GM12891 (cell line): Measurements from ENCODE around the gene STARD13.

ENCODE experiments used
- POLR2A ChIP-seq: IDR thresholded peaks from 2 replicates; pipeline ENCODE4 v1.6.1; 2011; ENCODE audit warnings: low read depth, low read length, control low read depth
- POLR2AphosphoS5 ChIP-seq: IDR thresholded peaks from 2 replicates; pipeline ENCODE4 v1.6.1; 2011; ENCODE audit warnings: low read depth, low read length, control low read depth
- TAF1 ChIP-seq: IDR thresholded peaks from 2 replicates; pipeline ENCODE4 v1.6.1; 2011; ENCODE audit warnings: low read depth, low read length, control low read depth

DNA sequence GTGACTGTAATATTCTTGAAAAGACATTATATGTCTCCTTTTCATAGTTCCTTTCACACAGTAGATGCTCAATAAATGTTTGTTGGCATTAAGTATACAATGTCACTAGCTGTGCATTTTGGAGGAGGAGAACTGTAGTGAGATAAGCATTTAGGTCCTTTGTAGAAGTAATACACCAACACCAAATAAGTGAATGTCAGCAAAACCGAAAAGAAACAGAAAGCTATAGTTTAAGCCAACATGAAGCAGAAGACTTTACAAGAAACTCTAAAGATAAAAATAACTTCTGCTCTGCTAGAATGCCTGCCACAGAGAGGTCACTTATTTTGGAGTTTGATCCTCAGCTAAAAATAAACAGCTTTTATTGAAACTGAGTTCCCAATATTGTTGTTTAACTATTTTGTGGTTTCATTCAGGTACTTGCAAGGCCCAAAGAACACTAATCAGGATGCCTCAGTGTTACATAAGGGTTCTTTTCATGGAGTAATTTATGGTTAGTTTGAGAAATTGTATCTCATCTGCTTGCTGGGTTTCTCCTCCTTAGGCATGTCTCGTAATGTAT lies 86.2 kb downstream of the STARD13 start:
- no peak for TF ChIP-seq POLR2AphosphoS5
- TF ChIP-seq POLR2A, result no peak
- TF ChIP-seq TAF1, result no peak
